DOHH2 (cell line): ENCODE results near the gene SLC12A4.
"Not testable (repeated sequence)": the region's sequence is repeated elsewhere in the genome, so short reads cannot be mapped to it uniquely, and the experiment has no call there.

Experiments used
- H3F3A ChIP-seq: fragments of 200-600 bp; sonication (generic), shearing (Covaris generic); 2 replicates; pipeline ENCODE4 v1.6.0; 2016; ENCODE audit warnings: antibody characterized with exemption, mild to moderate bottlenecking; ENCODE audit not compliant: control insufficient read depth, insufficient read depth
- H3K27ac ChIP-seq: fragments of 200-600 bp; sonication (generic); 2 replicates; pipeline ENCODE4 v1.5.1; 2014; ENCODE audit warnings: low read depth, mild to moderate bottlenecking, low read length, moderate library complexity
- H3K27me3 ChIP-seq: fragments of 200-600 bp; sonication (generic); 2 replicates; pipeline ENCODE4 v1.6.1; 2014; ENCODE audit warnings: mild to moderate bottlenecking, low read length, mixed read lengths; ENCODE audit not compliant: control insufficient read depth
- H3K36me3 ChIP-seq: fragments of 200-600 bp; sonication (generic); 2 replicates; pipeline ENCODE4 v1.6.1; 2014; ENCODE audit warnings: mild to moderate bottlenecking, low read length, moderate library complexity, mixed read lengths; ENCODE audit not compliant: control insufficient read depth
- H3K4me1 ChIP-seq: fragments of 200-600 bp; sonication (generic); 2 replicates; pipeline ENCODE4 v1.6.1; 2014; ENCODE audit warnings: mild to moderate bottlenecking, low read length, mixed read lengths; ENCODE audit not compliant: control insufficient read depth
- H3K4me2 ChIP-seq: fragments of 200-600 bp; sonication (generic); 2 replicates; pipeline ENCODE4 v1.6.0; 2014; ENCODE audit warnings: mild to moderate bottlenecking, low read length, moderate library complexity
- H3K4me3 ChIP-seq: fragments of 200-600 bp; sonication (generic); 2 replicates; pipeline ENCODE4 v1.5.1; 2014; ENCODE audit warnings: mild to moderate bottlenecking, low read length, mixed read lengths
- H3K79me2 ChIP-seq: fragments of 200-600 bp; sonication (generic); 2 replicates; pipeline ENCODE4 v1.6.1; 2014; ENCODE audit warnings: mild to moderate bottlenecking, low read length, mixed read lengths; ENCODE audit not compliant: control insufficient read depth
- H3K9me2 ChIP-seq: fragments of 200-600 bp; sonication (generic); replicated peaks from 2 replicates; pipeline ENCODE4 v1.6.1; 2014; ENCODE audit warnings: mild to moderate bottlenecking, low read length, mixed read lengths; ENCODE audit not compliant: control insufficient read depth
- H3K9me3 ChIP-seq: fragments of 200-600 bp; sonication (generic); 2 replicates; pipeline ENCODE4 v1.6.1; 2014; ENCODE audit warnings: antibody characterized with exemption, low read length, mixed read lengths; ENCODE audit not compliant: control insufficient read depth, insufficient read depth
- H4K20me1 ChIP-seq: fragments of 200-600 bp; sonication (generic); 2 replicates; pipeline ENCODE4 v1.6.0; 2014; ENCODE audit warnings: low read depth, mild to moderate bottlenecking, antibody characterized with exemption, low read length, moderate library complexity; ENCODE audit not compliant: control insufficient read depth, insufficient read depth
- CTCF ChIP-seq: fragments of 200-600 bp; sonication (generic); IDR thresholded peaks from one replicate; pipeline ENCODE4 v1.5.1; 2014; ENCODE audit warnings: antibody characterized with exemption, mild to moderate bottlenecking, low read depth, low read length; ENCODE audit not compliant: poor library complexity, severe bottlenecking
- EZH2phosphoT487 ChIP-seq: fragments of 200-600 bp; sonication (generic); IDR thresholded peaks from 2 replicates; pipeline ENCODE4 v1.6.1; 2017; ENCODE audit warnings: borderline replicate concordance, mild to moderate bottlenecking, antibody characterized with exemption, low read length, moderate library complexity, mixed read lengths

SLC12A4 gene

GRCh38 chr16:67940446-67941089 is 27.9 kb downstream of the SLC12A4 start:
- Histone ChIP-seq H4K20me1 (no peaks in the 10 kb centered on the region), H3K9me2 (no peaks in the 10 kb centered on the region), H3K4me1 (peaks cover 12% of the 10 kb centered on the region), H3K36me3 (peaks cover 30% of the 10 kb centered on the region), H3K27ac (no peak overlapping the region), H3K4me3 (no peak overlapping the region), H3K27me3 (no peaks in the 10 kb centered on the region), H3K9me3 (no peaks in the 10 kb centered on the region), H3K4me2 (no peak overlapping the region), H3F3A (peaks cover 4% of the 10 kb centered on the region; the same call in 1 of the 2 replicates), H3K79me2 (peaks cover 20% of the 10 kb centered on the region)
- TF ChIP-seq CTCF, result no peak
- no peak for TF ChIP-seq EZH2phosphoT487

GRCh38 chr16:67939507-67940445 is 28.7 kb downstream of the SLC12A4 start:
- Histone ChIP-seq H3K79me2 (peaks cover 28% of the 10 kb centered on the region), H3K4me2 (no peak overlapping the region), H3K36me3 (peaks cover 37% of the 10 kb centered on the region), H3K4me1 (peaks cover 20% of the 10 kb centered on the region), H3F3A (peaks cover 4% of the 10 kb centered on the region; the same call in 1 of the 2 replicates), H3K9me2 (no peaks in the 10 kb centered on the region), H3K27me3 (no peaks in the 10 kb centered on the region), H3K4me3 (no peak overlapping the region), H4K20me1 (no peaks in the 10 kb centered on the region), H3K9me3 (no peaks in the 10 kb centered on the region), H3K27ac (no peak overlapping the region)
- TF ChIP-seq EZH2phosphoT487, result no peak
- no peak for TF ChIP-seq CTCF

GRCh38 chr16:67937713-67938112 is 30.7 kb downstream of the SLC12A4 start:
- not testable (repeated sequence) for H3K27ac ChIP-seq, H3K27me3 ChIP-seq, H3K9me3 ChIP-seq, H4K20me1 ChIP-seq, H3K9me2 ChIP-seq, H3F3A ChIP-seq
- H3K4me2 ChIP-seq, result peak overlapping the region; percentile 98
- peaks cover 31% of the 10 kb centered on the region for H3K79me2 ChIP-seq
- H3K36me3 ChIP-seq, result peaks cover 47% of the 10 kb centered on the region
- peaks cover 23% of the 10 kb centered on the region for H3K4me1 ChIP-seq
- peak overlapping the region; percentile 98; the same call in 1 of the 2 replicates for H3K4me3 ChIP-seq
